T1000 (cell line): ENCODE measurements around the gene DAPL1.
"Not testable (repeated sequence)": the region's sequence is repeated elsewhere in the genome, so short reads cannot be mapped to it uniquely, and the experiment has no call there.

ENCODE experiments used
- DNase-seq: peaks from one replicate; lab custom pipeline; 2025; ENCODE audit warnings: mixed read lengths; lab: John Stamatoyannopoulos, UW

The DAPL1 gene

GRCh38 chr2:158823486-158824237 is 28.5 kb downstream of the DAPL1 start:
- DNase-seq: no peak

GRCh38 chr2:158825021-158825420 is 29.9 kb downstream of the DAPL1 start:
- no peak for DNase-seq

GRCh38 chr2:158826965-158827364 is 31.8 kb downstream of the DAPL1 start:
- no peak for DNase-seq

- DNase-seq: no peak
These were observed 33.5 kb downstream of the DAPL1 start for GRCh38 chr2:158828378-158829164.

- no peak for DNase-seq
These were observed 34.0 kb downstream of the DAPL1 start for GRCh38 chr2:158829167-158829566.

- no peak for DNase-seq
These were observed 35.1 kb downstream of the DAPL1 start for GRCh38 chr2:158830201-158830600.

GRCh38 chr2:158835431-158835830 is 40.3 kb downstream of the DAPL1 start:
- no peak for DNase-seq

GRCh38 chr2:158837645-158838044 is 42.5 kb downstream of the DAPL1 start:
- DNase-seq: no peak

- no peak for DNase-seq
These were observed 46.7 kb downstream of the DAPL1 start for GRCh38 chr2:158841850-158842249.

- no peak for DNase-seq
These were observed 50.3 kb downstream of the DAPL1 start for GRCh38 chr2:158845444-158845843.

GRCh38 chr2:158845859-158846258 is 50.7 kb downstream of the DAPL1 start:
- DNase-seq: no peak

GRCh38 chr2:158847526-158847925 is 52.4 kb downstream of the DAPL1 start:
- DNase-seq: not testable (repeated sequence)

GRCh38 chr2:158848031-158848970 is 53.2 kb downstream of the DAPL1 start:
- DNase-seq: not testable (repeated sequence)

GRCh38 chr2:158860179-158860578 is 65.1 kb downstream of the DAPL1 start:
- not testable (repeated sequence) for DNase-seq

- not testable (repeated sequence) for DNase-seq
These were observed 66.5 kb downstream of the DAPL1 start for GRCh38 chr2:158861626-158862025.

GRCh38 chr2:158865469-158865868 is 70.4 kb downstream of the DAPL1 start:
- not testable (repeated sequence) for DNase-seq
